CD4-positive, CD25-positive, alpha-beta regulatory T cell (primary cell): ENCODE measurements around the gene GSG1L. TPM values are rescaled to one million over a fixed set of nuclear protein-coding genes. Genes with fewer than 3 reads are reported as not detected.

Source experiments
- ATAC-seq, 2 donors: fragments of 150-1000 bp; cut with Tn5 transposase; one replicate each; pipeline ENCODE4 v1.10.0; 2021; ENCODE audit warnings: low read depth in 2 of 2, moderate number of reproducible peaks in 2 of 2, moderate library complexity in 1 of 2
- DNase-seq, 3 donors: peaks; one replicate each; pipeline versions ENCODE4 v3.0.0 to v3.0.0-alpha.2; 2012 to 2022; ENCODE audit warnings: mixed read lengths in 1 of 3
- H3K27ac ChIP-seq: one replicate; pipeline ENCODE4 v1.7.0; 2013; ENCODE audit warnings: mild to moderate bottlenecking, low read length; ENCODE audit not compliant: insufficient read depth, poor library complexity, severe bottlenecking
- H3K27me3 ChIP-seq: one replicate; pipeline ENCODE4 v1.7.0; 2013; ENCODE audit warnings: low read length; ENCODE audit not compliant: control insufficient read depth, insufficient read depth
- H3K36me3 ChIP-seq: one replicate; pipeline ENCODE4 v1.7.0; 2013; ENCODE audit warnings: mild to moderate bottlenecking, low read length, moderate library complexity; ENCODE audit not compliant: control insufficient read depth, insufficient read depth
- H3K4me1 ChIP-seq: 2 replicates; pipeline ENCODE4 v1.7.0; 2013; ENCODE audit warnings: mild to moderate bottlenecking, low read length; ENCODE audit not compliant: insufficient read depth, control insufficient read depth, poor library complexity, severe bottlenecking
- H3K4me3 ChIP-seq: one replicate; pipeline ENCODE4 v1.7.0; 2013; ENCODE audit warnings: low read depth, mild to moderate bottlenecking, low read length, moderate library complexity
- H3K9me3 ChIP-seq, 2 experiments: 1 replicate in 1 of 2; 2 replicates in 1 of 2; pipeline ENCODE4 v1.7.0; 2013; ENCODE audit warnings: low read length in 2 of 2, mild to moderate bottlenecking in 1 of 2, moderate library complexity in 1 of 2; ENCODE audit not compliant: control insufficient read depth in 2 of 2
- H3K27ac Mint-ChIP-seq, 3 donors: one replicate each; pipeline ENCODE4 v1.8.0; 2020 to 2022; ENCODE audit warnings: mild to moderate bottlenecking in 3 of 3, mixed read lengths in 3 of 3, moderate library complexity in 2 of 3
- H3K27me3 Mint-ChIP-seq: one replicate; pipeline ENCODE4 v1.8.0; 2022; ENCODE audit warnings: mild to moderate bottlenecking, mixed read lengths
- H3K36me3 Mint-ChIP-seq: one replicate; pipeline ENCODE4 v1.8.0; 2020; ENCODE audit warnings: mixed read lengths
- H3K4me1 Mint-ChIP-seq, 4 donors: one replicate each; pipeline ENCODE4 v1.8.0; 2020 to 2022; ENCODE audit warnings: mixed read lengths in 4 of 4, mild to moderate bottlenecking in 1 of 4
- H3K4me3 Mint-ChIP-seq, 4 donors: one replicate each; pipeline ENCODE4 v1.8.0; 2020 to 2022; ENCODE audit warnings: mild to moderate bottlenecking in 4 of 4, mixed read lengths in 4 of 4, moderate library complexity in 3 of 4
- H3K9me3 Mint-ChIP-seq, 7 donors: one replicate each; pipeline ENCODE4 v1.8.0; 2020 to 2022; ENCODE audit warnings: mixed read lengths in 7 of 7, mild to moderate bottlenecking in 3 of 7, moderate library complexity in 2 of 7
- polyA plus RNA-seq, 4 donors: library from polyadenylated mRNA; unstranded; fragments of 300-500 nt; fragmentation: Illumina TruSeq; gene quantifications; one replicate each; pipeline ENCODE4 v1.2.3, GENCODE V29; 2021
- total RNA-seq: library from RNA; stranded (reverse); gene quantifications from one replicate; pipeline ENCODE4 v1.2.3, GENCODE V29; 2022

Gene GSG1L
- total and polyA plus RNA-seq, 5 donors from 2014 or later: 0.15 TPM; not detected in 4

DNA sequence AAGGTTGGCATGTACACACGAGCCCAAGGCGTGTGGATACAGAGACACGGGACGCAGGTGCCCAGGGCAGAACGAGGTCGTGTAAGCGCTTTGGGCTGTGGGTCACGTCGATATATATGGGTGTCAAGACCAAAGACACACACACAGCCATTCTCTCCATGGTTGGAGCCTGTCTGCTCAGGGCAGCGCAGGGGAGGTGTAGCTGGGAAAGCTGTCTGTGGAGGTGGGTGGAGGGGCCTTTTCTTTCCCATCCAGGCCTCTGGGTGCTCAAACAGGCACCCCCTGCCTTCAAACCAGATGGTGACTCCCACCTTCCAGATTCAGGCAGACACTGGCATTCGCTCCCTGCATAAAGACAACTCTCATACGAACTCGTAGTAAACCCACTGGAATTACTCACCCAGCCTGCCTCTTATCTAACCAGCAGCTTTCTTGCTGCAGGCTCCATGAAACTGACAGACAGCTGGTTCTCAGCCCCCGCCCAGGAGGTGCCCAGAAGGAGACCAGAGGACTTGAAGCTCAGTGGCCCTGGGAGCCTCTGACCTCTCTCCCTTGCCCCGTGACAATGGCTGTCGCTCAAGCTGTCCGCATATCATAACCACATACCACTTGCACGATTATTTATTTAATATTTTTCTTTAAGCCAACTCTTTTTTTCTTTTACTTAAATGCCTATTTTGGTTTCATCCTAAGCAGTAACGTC is 276.4 kb downstream of the GSG1L start:
- no peak for ATAC-seq
- H3K27me3 Mint-ChIP-seq: no peaks in the 10 kb centered on the region
- no peak for DNase-seq
- H3K36me3 Mint-ChIP-seq: no peaks in the 10 kb centered on the region
- H3K9me3 Mint-ChIP-seq: peaks cover 0 to 1% (median 0%) of the 10 kb centered on the region in 7 donors
- no peak overlapping the region for H3K4me3 Mint-ChIP-seq
- H3K4me1 Mint-ChIP-seq: no peaks in the 10 kb centered on the region
- Histone ChIP-seq H3K4me1 (no peaks in the 10 kb centered on the region), H3K27ac (no peak overlapping the region), H3K36me3 (no peaks in the 10 kb centered on the region), H3K4me3 (no peak overlapping the region), H3K27me3 (no peaks in the 10 kb centered on the region), H3K9me3 (no peaks in the 10 kb centered on the region)
- no peak overlapping the region for H3K27ac Mint-ChIP-seq

DNA sequence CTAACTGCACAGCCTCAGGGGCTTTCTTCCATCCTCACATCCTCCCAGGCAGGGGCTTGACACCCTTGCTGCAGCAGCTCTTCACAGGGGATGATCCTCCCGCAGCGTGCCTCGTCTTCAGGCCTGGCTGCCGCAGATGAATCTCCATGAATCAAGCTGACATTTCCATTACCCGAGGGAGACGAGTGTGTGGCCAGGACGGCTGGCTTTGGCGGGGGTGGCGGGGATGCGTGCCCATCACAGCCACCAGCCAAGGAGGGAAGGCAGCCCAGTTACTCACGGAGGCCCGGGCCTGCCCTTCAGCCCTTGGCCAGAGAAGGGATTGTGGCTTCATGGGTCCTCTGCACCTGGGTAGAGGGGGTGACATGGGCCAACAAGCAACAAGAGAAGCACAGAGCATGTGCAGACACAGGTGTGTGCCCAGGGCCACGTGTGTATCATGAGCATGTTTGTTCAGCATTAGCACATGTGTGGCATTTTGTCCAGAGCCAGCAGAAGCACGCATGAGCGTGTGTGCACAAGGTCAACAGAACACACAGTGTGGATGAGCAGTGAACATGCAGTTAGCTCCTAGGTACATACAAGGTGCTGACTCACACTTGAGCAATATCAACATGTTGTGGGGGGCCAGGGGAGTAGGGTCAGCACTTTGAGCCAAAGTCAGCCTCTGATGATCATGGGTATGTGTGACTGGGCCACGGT is 277.1 kb downstream of the GSG1L start:
- H3K27ac Mint-ChIP-seq: no peak overlapping the region
- H3K27me3 ChIP-seq: no peaks in the 10 kb centered on the region
- ATAC-seq (no peak), DNase-seq (no peak)
- no peaks in the 10 kb centered on the region for H3K4me1 ChIP-seq
- H3K4me1 Mint-ChIP-seq: no peaks in the 10 kb centered on the region
- no peaks in the 10 kb centered on the region for H3K9me3 ChIP-seq
- H3K4me3 ChIP-seq: no peak overlapping the region
- no peak overlapping the region for H3K4me3 Mint-ChIP-seq
- H3K36me3 ChIP-seq: no peaks in the 10 kb centered on the region
- H3K27me3 Mint-ChIP-seq: no peaks in the 10 kb centered on the region
- no peaks in the 10 kb centered on the region for H3K36me3 Mint-ChIP-seq
- H3K9me3 Mint-ChIP-seq: no peaks in the 10 kb centered on the region
- no peak overlapping the region for H3K27ac ChIP-seq

- H3K36me3 Mint-ChIP-seq: no peaks in the 10 kb centered on the region
- H3K27me3 Mint-ChIP-seq: no peaks in the 10 kb centered on the region
- no peaks in the 10 kb centered on the region for H3K4me1 Mint-ChIP-seq
- Histone ChIP-seq H3K4me1 (no peaks in the 10 kb centered on the region), H3K9me3 (no peaks in the 10 kb centered on the region), H3K27ac (no peak overlapping the region), H3K36me3 (no peaks in the 10 kb centered on the region), H3K27me3 (no peaks in the 10 kb centered on the region), H3K4me3 (no peak overlapping the region)
- no peaks in the 10 kb centered on the region for H3K9me3 Mint-ChIP-seq
- ATAC-seq: no peak
- H3K4me3 Mint-ChIP-seq: no peak overlapping the region
- DNase-seq: no peak
- no peak overlapping the region for H3K27ac Mint-ChIP-seq
These were observed 278.2 kb downstream of the GSG1L start for GRCh38 chr16:27785307-27785678.

DNA sequence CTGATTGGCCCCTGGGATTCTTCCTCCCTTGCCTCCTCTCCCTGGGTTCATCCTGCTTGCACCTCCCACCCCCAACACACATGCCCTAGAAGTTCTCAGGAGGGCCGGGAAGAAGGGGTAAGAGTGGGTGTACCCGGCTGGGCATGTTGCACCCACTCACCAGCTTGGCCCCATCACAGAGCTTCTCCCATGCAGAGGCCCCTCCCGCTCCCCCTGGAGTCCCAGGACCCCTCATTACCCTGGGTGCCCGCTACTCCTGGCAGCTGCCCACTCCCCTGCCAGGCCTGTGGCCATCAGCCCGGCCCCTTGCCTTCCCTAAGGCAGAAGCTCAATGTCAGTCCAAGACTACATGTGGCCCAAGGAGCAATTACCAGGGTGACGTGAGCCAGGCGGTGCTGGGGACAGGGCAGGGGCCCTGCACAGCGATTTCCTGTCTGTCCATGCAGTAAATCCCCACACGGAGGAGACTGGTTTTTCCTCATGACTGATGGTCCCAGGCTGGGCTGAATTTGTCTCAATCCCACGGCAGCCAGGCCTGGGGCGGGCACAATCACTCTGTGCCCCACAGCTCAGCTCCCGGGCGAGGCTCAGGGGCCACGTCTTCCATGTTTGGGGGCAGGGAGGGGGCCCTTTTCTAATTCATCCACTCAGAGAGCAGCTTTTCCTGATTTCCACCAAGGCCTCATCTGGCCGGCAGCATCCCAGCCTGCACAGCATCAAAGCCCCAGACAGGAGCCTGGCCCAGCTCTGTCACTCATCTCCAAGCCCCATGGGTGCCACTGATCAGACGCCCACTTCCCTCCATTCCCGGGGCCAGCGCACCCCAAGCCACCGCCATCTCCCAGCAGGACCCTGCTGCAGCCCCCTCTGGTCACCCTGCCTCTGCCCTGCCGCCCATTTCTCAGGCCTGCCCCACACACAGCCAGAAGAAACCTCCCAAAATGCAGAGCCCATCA is 278.9 kb downstream of the GSG1L start:
- H3K4me1 Mint-ChIP-seq: no peaks in the 10 kb centered on the region
- H3K4me1 ChIP-seq: no peaks in the 10 kb centered on the region
- no peaks in the 10 kb centered on the region for H3K9me3 Mint-ChIP-seq
- DNase-seq (no peak), ATAC-seq (no peak)
- H3K36me3 ChIP-seq: no peaks in the 10 kb centered on the region
- no peak overlapping the region for H3K27ac Mint-ChIP-seq
- no peaks in the 10 kb centered on the region for H3K9me3 ChIP-seq
- H3K27me3 Mint-ChIP-seq: no peaks in the 10 kb centered on the region
- H3K4me3 Mint-ChIP-seq: no peak overlapping the region
- no peak overlapping the region for H3K4me3 ChIP-seq
- H3K27ac ChIP-seq: no peak overlapping the region
- H3K27me3 ChIP-seq: no peaks in the 10 kb centered on the region
- H3K36me3 Mint-ChIP-seq: no peaks in the 10 kb centered on the region

DNA sequence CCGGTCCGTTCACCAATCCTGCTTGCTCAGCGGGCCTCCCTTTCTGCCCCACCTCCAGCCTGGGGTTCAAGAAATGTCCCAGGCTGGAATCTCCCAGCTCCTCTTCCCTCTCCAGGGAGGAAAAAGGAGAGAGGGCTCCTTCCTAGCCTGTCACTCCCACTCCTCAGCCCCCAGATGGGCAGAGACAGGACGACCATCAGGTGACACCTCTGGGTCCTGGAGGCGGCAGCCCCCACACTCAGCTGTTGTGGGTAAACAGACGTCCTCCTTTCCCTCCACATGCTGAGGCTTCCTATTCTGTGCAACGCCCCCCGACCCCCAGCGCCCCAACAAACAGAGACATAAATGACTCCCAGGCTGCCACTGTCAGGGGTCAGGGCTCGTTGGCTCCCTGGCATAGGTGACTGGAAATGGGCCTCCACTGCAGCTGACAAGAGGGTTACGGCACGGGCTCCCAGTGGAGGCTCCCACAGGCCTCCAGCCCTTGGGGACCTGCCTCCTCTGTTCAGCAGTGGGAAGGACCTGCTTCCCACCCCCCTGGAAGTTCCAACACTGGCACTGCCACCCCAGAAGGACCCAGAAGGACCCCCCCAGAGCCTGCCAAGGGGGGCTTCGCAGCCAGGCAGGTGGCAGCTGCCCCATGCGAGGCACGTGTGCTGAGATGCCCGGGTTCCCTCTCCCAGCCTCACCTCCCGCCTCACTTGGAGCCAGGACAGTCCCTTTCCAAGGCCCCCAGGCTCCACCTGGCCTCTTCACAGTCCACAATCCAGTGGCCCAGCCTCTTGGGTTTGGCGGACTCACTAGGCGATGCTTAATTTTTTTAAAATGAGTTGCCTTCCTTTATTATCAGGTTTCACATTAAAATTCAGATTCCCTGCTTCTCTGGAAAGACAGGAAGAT is 281.3 kb downstream of the GSG1L start:
- no peaks in the 10 kb centered on the region for H3K27me3 Mint-ChIP-seq
- no peak overlapping the region for H3K4me3 Mint-ChIP-seq
- H3K36me3 Mint-ChIP-seq: no peaks in the 10 kb centered on the region
- no peak overlapping the region for H3K27ac ChIP-seq
- H3K4me1 Mint-ChIP-seq: no peaks in the 10 kb centered on the region
- H3K4me1 ChIP-seq: no peaks in the 10 kb centered on the region
- ATAC-seq (no peak), DNase-seq (no peak)
- no peaks in the 10 kb centered on the region for H3K36me3 ChIP-seq
- no peak overlapping the region for H3K4me3 ChIP-seq
- H3K9me3 ChIP-seq: no peaks in the 10 kb centered on the region
- no peaks in the 10 kb centered on the region for H3K27me3 ChIP-seq
- H3K9me3 Mint-ChIP-seq: no peaks in the 10 kb centered on the region
- no peak overlapping the region for H3K27ac Mint-ChIP-seq

- Mint-ChIP-seq H3K9me3 (no peaks in the 10 kb centered on the region), H3K27ac (no peak overlapping the region), H3K36me3 (peaks cover 5% of the 10 kb centered on the region), H3K4me3 (no peak overlapping the region), H3K27me3 (no peaks in the 10 kb centered on the region), H3K4me1 (no peaks in the 10 kb centered on the region)
- ATAC-seq (no peak), DNase-seq (no peak)
- Histone ChIP-seq H3K4me1 (no peaks in the 10 kb centered on the region), H3K27me3 (no peaks in the 10 kb centered on the region), H3K9me3 (no peaks in the 10 kb centered on the region), H3K27ac (no peak overlapping the region), H3K36me3 (no peaks in the 10 kb centered on the region), H3K4me3 (no peak overlapping the region)
These were observed 282.4 kb downstream of the GSG1L start for GRCh38 chr16:27781195-27781524.

GRCh38 chr16:27780468-27781194 is 282.9 kb downstream of the GSG1L start:
- DNase-seq (no peak), ATAC-seq (no peak)
- H3K27ac Mint-ChIP-seq: no peak overlapping the region
- H3K36me3 ChIP-seq: no peaks in the 10 kb centered on the region
- no peaks in the 10 kb centered on the region for H3K27me3 ChIP-seq
- no peaks in the 10 kb centered on the region for H3K27me3 Mint-ChIP-seq
- H3K9me3 Mint-ChIP-seq: no peaks in the 10 kb centered on the region
- H3K9me3 ChIP-seq: no peaks in the 10 kb centered on the region
- no peak overlapping the region for H3K4me3 ChIP-seq
- H3K4me1 Mint-ChIP-seq: no peaks in the 10 kb centered on the region
- H3K36me3 Mint-ChIP-seq: peaks cover 5% of the 10 kb centered on the region
- H3K4me1 ChIP-seq: no peaks in the 10 kb centered on the region
- H3K4me3 Mint-ChIP-seq: no peak overlapping the region
- no peak overlapping the region for H3K27ac ChIP-seq
